HCT116 (cell line): Measurements from ENCODE around the gene NID2. TPM values are rescaled to one million over a fixed set of nuclear protein-coding genes. Genes with fewer than 3 reads are reported as not detected.

Experiments used
- ATAC-seq: fragments of 200-7000 bp; cut with Tn5 transposase; 2 replicates; pipeline ENCODE4 v1.9.1; 2020; ENCODE audit warnings: mild to moderate bottlenecking, moderate library complexity
- BruUV-seq: library from RNA; stranded (reverse); fragments of 400-500 nt; replicated peaks from 2 replicates; lab custom pipeline; 2021; lab: Mats Ljungman, UMichigan
- CTCF ChIA-PET: fragments of 300-600 bp; sonication (Branson Sonifier 250); formaldehyde crosslinking; loops from one replicate; lab custom pipeline; 2021; ENCODE audit warnings: antibody characterized with exemption; lab: Charles Lee
- POLR2A ChIA-PET: fragments of 300-600, 350-600 bp; sonication (Branson Sonifier 250); formaldehyde crosslinking; loops from one replicate; lab custom pipeline; 2021; ENCODE audit warnings: antibody characterized with exemption; lab: Charles Lee
- RAD21 ChIA-PET, 2 experiments: fragments of 300-600 bp; sonication (Branson Sonifier 250); formaldehyde crosslinking; loops; one replicate each; lab custom pipeline; 2023; ENCODE audit warnings: low total read pairs in 2 of 2; ENCODE audit not compliant: uncharacterized antibody in 2 of 2, unreplicated experiment in 2 of 2, low non-redundant PET in 1 of 2; lab: Charles Lee
- DNase-seq: peaks from one replicate; pipeline ENCODE4 v3.0.0-alpha.2; 2010; ENCODE audit warnings: low read depth, low spot score
- H2AFZ ChIP-seq: fragments of 200-600 bp; shearing (Covaris generic), sonication (generic); 2 replicates; pipeline ENCODE4 v1.6.1; 2017; ENCODE audit warnings: low read depth, mixed run types, mixed read lengths, antibody characterized with exemption, low read length; ENCODE audit not compliant: poor library complexity, severe bottlenecking
- H3K27ac ChIP-seq: 2 replicates; pipeline ENCODE4 v1.5.1; 2012; ENCODE audit warnings: low read depth, low read length
- H3K27me3 ChIP-seq: fragments of 200-600 bp; sonication (generic); 2 replicates; pipeline ENCODE4 v1.6.1; 2016; ENCODE audit warnings: mixed run types, low read length, mixed read lengths; ENCODE audit not compliant: insufficient read depth
- H3K36me3 ChIP-seq, 2 experiments: fragments of 200-500 bp in 1 of 2; fragments of 200-600 bp in 1 of 2; sonication (Bioruptor generic) in 1 of 2; sonication (generic) in 1 of 2; 2 replicates each; pipeline versions ENCODE4 v1.5.1 to v1.6.1; 2014 to 2016; ENCODE audit warnings: low read length in 2 of 2, inconsistent platforms in 1 of 2, mixed read lengths in 1 of 2, mixed run types in 1 of 2; ENCODE audit not compliant: insufficient read depth in 2 of 2, control insufficient read depth in 1 of 2
- H3K4me1 ChIP-seq, 2 experiments: fragments of 200-600 bp in 1 of 2; sonication (generic) in 1 of 2; 2 replicates each; pipeline versions ENCODE4 v1.5.1 to v1.6.1; 2012 to 2017; ENCODE audit warnings: low read length in 2 of 2, inconsistent platforms in 1 of 2, mild to moderate bottlenecking in 1 of 2, mixed read lengths in 1 of 2, mixed run types in 1 of 2, moderate library complexity in 1 of 2; ENCODE audit not compliant: insufficient read depth in 2 of 2, control insufficient read depth in 1 of 2
- H3K4me2 ChIP-seq: fragments of 200-600 bp; sonication (generic); 2 replicates; pipeline ENCODE4 v1.6.1; 2017; ENCODE audit warnings: mixed run types, low read length, mixed read lengths
- H3K4me3 ChIP-seq, 2 experiments: fragments of 200-600 bp in 1 of 2; sonication (generic) in 1 of 2; replicated peaks in 1 of 2; 2 replicates each; pipeline ENCODE4 v1.5.1; 2011 to 2016; ENCODE audit warnings: low read length in 2 of 2, control low read depth in 1 of 2, low read depth in 1 of 2, mild to moderate bottlenecking in 1 of 2, mixed read lengths in 1 of 2, mixed run types in 1 of 2
- H3K79me2 ChIP-seq: fragments of 200-600 bp; sonication (generic); 2 replicates; pipeline ENCODE4 v1.6.1; 2017; ENCODE audit warnings: mild to moderate bottlenecking, mixed run types, low read length, moderate library complexity, mixed read lengths; ENCODE audit not compliant: insufficient read depth
- H3K9ac ChIP-seq: fragments of 200-600 bp; sonication (generic); 2 replicates; pipeline ENCODE4 v1.6.1; 2016; ENCODE audit warnings: low read length, mixed read lengths
- H3K9me2 ChIP-seq: fragments of 200-600 bp; sonication (generic), shearing (Covaris generic); 2 replicates; pipeline ENCODE4 v1.6.1; 2017; ENCODE audit warnings: mixed run types, mild to moderate bottlenecking, moderate library complexity; ENCODE audit not compliant: insufficient read depth
- H3K9me3 ChIP-seq, 2 experiments: fragments of 200-500 bp in 1 of 2; fragments of 200-600 bp in 1 of 2; sonication (Bioruptor generic) in 1 of 2; sonication (generic) in 1 of 2; 2 replicates each; pipeline ENCODE4 v1.6.1; 2014 to 2017; ENCODE audit warnings: low read length in 2 of 2, mixed read lengths in 2 of 2, inconsistent platforms in 1 of 2, low read depth in 1 of 2, mild to moderate bottlenecking in 1 of 2, mixed run types in 1 of 2, moderate library complexity in 1 of 2; ENCODE audit not compliant: control insufficient read depth in 1 of 2, insufficient read depth in 1 of 2
- H4K20me1 ChIP-seq: fragments of 200-600 bp; sonication (generic), shearing (Covaris generic); 2 replicates; pipeline ENCODE4 v1.6.1; 2017; ENCODE audit warnings: mixed run types, mild to moderate bottlenecking, moderate library complexity; ENCODE audit not compliant: insufficient read depth
- CEBPB ChIP-seq: IDR thresholded peaks from 2 replicates; pipeline ENCODE4 v1.6.1; 2012; ENCODE audit warnings: low read depth
- EGR1 ChIP-seq: IDR thresholded peaks from 2 replicates; pipeline ENCODE4 v1.6.1; 2012; ENCODE audit warnings: low read depth
- ELF1 ChIP-seq: IDR thresholded peaks from 2 replicates; pipeline ENCODE4 v1.6.1; 2012; ENCODE audit warnings: low read depth, borderline replicate concordance
- EZH2 ChIP-seq: fragments of 200-600 bp; sonication (generic); IDR thresholded peaks from 2 replicates; pipeline ENCODE4 v1.6.1; 2017; ENCODE audit warnings: antibody characterized with exemption, mixed run types
- JUND ChIP-seq: IDR thresholded peaks from 2 replicates; pipeline ENCODE4 v1.6.1; 2012
- POLR2A ChIP-seq: IDR thresholded peaks from 2 replicates; pipeline ENCODE4 v1.7.0; 2011; ENCODE audit warnings: borderline replicate concordance; ENCODE audit not compliant: insufficient read depth, insufficient read length; ENCODE audit errors: extremely low read depth
- POLR2AphosphoS5 ChIP-seq: IDR thresholded peaks from 2 replicates; pipeline ENCODE4 v1.6.1; 2011; ENCODE audit warnings: mild to moderate bottlenecking, low read depth, low read length, moderate library complexity
- RAD21 ChIP-seq: IDR thresholded peaks from 2 replicates; pipeline ENCODE4 v1.6.1; 2012; ENCODE audit warnings: low read depth, mild to moderate bottlenecking
- SIN3A ChIP-seq: IDR thresholded peaks from 2 replicates; pipeline ENCODE4 v1.6.1; 2012; ENCODE audit warnings: low read depth
- SP1 ChIP-seq: IDR thresholded peaks from 2 replicates; pipeline ENCODE4 v1.6.1; 2012; ENCODE audit warnings: low read depth
- SRF ChIP-seq: IDR thresholded peaks from 2 replicates; pipeline ENCODE4 v1.6.1; 2012; ENCODE audit warnings: low read depth
- TCF7L2 ChIP-seq: IDR thresholded peaks from 2 replicates; pipeline ENCODE4 v1.7.0; 2011; ENCODE audit warnings: borderline replicate concordance, inconsistent platforms; ENCODE audit not compliant: insufficient read depth, insufficient read length; ENCODE audit errors: extremely low read depth
- YY1 ChIP-seq: IDR thresholded peaks from 2 replicates; pipeline ENCODE4 v1.6.1; 2011; ENCODE audit warnings: low read length, low read depth, moderate library complexity, mild to moderate bottlenecking; ENCODE audit not compliant: insufficient replicate concordance; ENCODE audit errors: extremely low read depth
- ZFX ChIP-seq: fragments of 450-650 bp; IDR thresholded peaks from 2 replicates; pipeline ENCODE4 v1.6.1; 2017
- ZNF274 ChIP-seq: fragments of 200-500 bp; sonication (Bioruptor generic); IDR thresholded peaks from 2 replicates; pipeline ENCODE4 v1.6.1; 2014; ENCODE audit warnings: mild to moderate bottlenecking, low read depth, low read length, inconsistent platforms
- intact Hi-C: fragments of 100-400 bp; cut with micrococcal nuclease; formaldehyde crosslinking; loops from 2 replicates; pipeline ENCODE4 v1.10.0; 2022
- total RNA-seq: library from RNA; stranded (reverse); gene quantifications from one replicate; pipeline ENCODE4 v1.2.1, GENCODE V29; 2021; ENCODE audit not compliant: unreplicated experiment
- TF ChIP-seq, protein P1 (sequence below): IDR thresholded peaks from 2 replicates; pipeline ENCODE4 v1.6.1; 2012
- TF ChIP-seq, protein P2 (sequence below): IDR thresholded peaks from 2 replicates; pipeline ENCODE4 v1.6.1; 2012
- TF ChIP-seq, protein P3 (sequence below): IDR thresholded peaks from 2 replicates; pipeline ENCODE4 v1.6.1; 2012; ENCODE audit warnings: low read depth
- TF ChIP-seq, protein P4 (sequence below): IDR thresholded peaks from 2 replicates; pipeline ENCODE4 v1.6.1; 2011; ENCODE audit warnings: mild to moderate bottlenecking, low read length, moderate library complexity; ENCODE audit not compliant: insufficient replicate concordance; ENCODE audit errors: extremely low read depth
- TF ChIP-seq, protein P5 (sequence below), 3 experiments: fragments of 200-600 bp in 1 of 3; sonication (generic) in 1 of 3; IDR thresholded peaks in 2 of 3; conservative IDR thresholded peaks in 1 of 3; 2 replicates each; pipeline ENCODE4 v1.5.1; 2012 to 2017; ENCODE audit warnings: low read depth in 2 of 3, low read length in 2 of 3, antibody characterized with exemption in 1 of 3, borderline replicate concordance in 1 of 3, control low read depth in 1 of 3, mild to moderate bottlenecking in 1 of 3, mixed read lengths in 1 of 3, mixed run types in 1 of 3, moderate library complexity in 1 of 3; ENCODE audit not compliant: insufficient read depth in 1 of 3

The NID2 gene
- total RNA-seq, 1 experiment from 2014 or later: 0.84 TPM

DNA sequence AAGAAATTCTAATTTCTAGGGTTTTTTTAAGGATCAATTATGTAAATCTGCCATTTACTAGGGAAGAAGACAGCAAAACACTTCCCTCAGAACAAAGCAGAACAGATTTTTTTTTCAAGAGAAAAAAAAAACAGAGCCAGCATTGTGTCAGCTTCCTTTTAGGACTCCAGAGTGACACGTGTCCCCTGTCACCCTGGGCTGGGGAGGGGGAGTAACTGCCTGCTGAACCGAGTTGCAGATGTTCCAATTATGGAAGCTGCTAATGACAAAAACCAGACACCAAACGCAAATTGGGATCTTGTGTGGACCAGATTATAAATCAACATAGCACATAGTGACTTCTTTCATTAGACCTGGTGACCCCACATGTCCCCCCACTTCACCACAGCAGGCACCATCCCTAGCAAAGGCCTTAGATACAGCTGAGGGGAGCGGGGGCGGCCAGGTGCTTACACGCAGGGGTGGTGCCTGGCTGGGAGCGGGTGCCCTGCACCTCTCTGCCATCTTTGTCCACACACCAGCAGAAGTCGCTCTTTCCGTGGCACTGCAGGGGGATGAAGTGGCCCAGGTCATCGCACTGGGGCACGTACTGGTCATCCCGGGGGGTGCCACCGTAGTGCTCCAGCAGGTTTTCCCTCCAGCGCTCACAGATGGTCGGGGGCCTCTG, 54.1 kb downstream of the NID2 start:
- ChIA-PET CTCF (interaction anchor here (0.7 to 1.3 kb wide), 5 partner anchors 10 to 36 kb away, joined by 3 to 7 read pairs (median 3); no protein-coding TSS in a partner anchor), POLR2A (no interaction called here)
- intact Hi-C loops: no loop called here
- TF ChIP-seq, protein P1, sequence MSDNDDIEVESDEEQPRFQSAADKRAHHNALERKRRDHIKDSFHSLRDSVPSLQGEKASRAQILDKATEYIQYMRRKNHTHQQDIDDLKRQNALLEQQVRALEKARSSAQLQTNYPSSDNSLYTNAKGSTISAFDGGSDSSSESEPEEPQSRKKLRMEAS: no peak
- TF ChIP-seq JUND (no peak), EGR1 (no peak), POLR2AphosphoS5 (no peak), SIN3A (no peak), EZH2 (no peak), POLR2A (no peak), YY1 (no peak), CEBPB (no peak), ZNF274 (no peak), TCF7L2 (no peak), ZFX (no peak), SP1 (no peak), SRF (no peak), ELF1 (no peak), RAD21 (no peak)
- TF ChIP-seq, protein P2, sequence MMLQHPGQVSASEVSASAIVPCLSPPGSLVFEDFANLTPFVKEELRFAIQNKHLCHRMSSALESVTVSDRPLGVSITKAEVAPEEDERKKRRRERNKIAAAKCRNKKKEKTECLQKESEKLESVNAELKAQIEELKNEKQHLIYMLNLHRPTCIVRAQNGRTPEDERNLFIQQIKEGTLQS: no peak
- TF ChIP-seq, protein P3, sequence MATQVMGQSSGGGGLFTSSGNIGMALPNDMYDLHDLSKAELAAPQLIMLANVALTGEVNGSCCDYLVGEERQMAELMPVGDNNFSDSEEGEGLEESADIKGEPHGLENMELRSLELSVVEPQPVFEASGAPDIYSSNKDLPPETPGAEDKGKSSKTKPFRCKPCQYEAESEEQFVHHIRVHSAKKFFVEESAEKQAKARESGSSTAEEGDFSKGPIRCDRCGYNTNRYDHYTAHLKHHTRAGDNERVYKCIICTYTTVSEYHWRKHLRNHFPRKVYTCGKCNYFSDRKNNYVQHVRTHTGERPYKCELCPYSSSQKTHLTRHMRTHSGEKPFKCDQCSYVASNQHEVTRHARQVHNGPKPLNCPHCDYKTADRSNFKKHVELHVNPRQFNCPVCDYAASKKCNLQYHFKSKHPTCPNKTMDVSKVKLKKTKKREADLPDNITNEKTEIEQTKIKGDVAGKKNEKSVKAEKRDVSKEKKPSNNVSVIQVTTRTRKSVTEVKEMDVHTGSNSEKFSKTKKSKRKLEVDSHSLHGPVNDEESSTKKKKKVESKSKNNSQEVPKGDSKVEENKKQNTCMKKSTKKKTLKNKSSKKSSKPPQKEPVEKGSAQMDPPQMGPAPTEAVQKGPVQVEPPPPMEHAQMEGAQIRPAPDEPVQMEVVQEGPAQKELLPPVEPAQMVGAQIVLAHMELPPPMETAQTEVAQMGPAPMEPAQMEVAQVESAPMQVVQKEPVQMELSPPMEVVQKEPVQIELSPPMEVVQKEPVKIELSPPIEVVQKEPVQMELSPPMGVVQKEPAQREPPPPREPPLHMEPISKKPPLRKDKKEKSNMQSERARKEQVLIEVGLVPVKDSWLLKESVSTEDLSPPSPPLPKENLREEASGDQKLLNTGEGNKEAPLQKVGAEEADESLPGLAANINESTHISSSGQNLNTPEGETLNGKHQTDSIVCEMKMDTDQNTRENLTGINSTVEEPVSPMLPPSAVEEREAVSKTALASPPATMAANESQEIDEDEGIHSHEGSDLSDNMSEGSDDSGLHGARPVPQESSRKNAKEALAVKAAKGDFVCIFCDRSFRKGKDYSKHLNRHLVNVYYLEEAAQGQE: no peak
- TF ChIP-seq, protein P4, sequence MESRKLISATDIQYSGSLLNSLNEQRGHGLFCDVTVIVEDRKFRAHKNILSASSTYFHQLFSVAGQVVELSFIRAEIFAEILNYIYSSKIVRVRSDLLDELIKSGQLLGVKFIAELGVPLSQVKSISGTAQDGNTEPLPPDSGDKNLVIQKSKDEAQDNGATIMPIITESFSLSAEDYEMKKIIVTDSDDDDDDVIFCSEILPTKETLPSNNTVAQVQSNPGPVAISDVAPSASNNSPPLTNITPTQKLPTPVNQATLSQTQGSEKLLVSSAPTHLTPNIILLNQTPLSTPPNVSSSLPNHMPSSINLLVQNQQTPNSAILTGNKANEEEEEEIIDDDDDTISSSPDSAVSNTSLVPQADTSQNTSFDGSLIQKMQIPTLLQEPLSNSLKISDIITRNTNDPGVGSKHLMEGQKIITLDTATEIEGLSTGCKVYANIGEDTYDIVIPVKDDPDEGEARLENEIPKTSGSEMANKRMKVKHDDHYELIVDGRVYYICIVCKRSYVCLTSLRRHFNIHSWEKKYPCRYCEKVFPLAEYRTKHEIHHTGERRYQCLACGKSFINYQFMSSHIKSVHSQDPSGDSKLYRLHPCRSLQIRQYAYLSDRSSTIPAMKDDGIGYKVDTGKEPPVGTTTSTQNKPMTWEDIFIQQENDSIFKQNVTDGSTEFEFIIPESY: no peak
- TF ChIP-seq, protein P5, sequence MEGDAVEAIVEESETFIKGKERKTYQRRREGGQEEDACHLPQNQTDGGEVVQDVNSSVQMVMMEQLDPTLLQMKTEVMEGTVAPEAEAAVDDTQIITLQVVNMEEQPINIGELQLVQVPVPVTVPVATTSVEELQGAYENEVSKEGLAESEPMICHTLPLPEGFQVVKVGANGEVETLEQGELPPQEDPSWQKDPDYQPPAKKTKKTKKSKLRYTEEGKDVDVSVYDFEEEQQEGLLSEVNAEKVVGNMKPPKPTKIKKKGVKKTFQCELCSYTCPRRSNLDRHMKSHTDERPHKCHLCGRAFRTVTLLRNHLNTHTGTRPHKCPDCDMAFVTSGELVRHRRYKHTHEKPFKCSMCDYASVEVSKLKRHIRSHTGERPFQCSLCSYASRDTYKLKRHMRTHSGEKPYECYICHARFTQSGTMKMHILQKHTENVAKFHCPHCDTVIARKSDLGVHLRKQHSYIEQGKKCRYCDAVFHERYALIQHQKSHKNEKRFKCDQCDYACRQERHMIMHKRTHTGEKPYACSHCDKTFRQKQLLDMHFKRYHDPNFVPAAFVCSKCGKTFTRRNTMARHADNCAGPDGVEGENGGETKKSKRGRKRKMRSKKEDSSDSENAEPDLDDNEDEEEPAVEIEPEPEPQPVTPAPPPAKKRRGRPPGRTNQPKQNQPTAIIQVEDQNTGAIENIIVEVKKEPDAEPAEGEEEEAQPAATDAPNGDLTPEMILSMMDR (IDR thresholded peaks at IDR 0.05 in 2 of 3, conservative IDR thresholded peaks at IDR 0.05 in 1 of 3; ENCODE audit: borderline replicate concordance in 1 of 3, insufficient read depth in 1 of 3, low read depth in 2 of 3, low read length in 2 of 3): no peak
- TF ChIP-seq, all 23 proteins: peak for 0
- Histone ChIP-seq H3K79me2 (no peaks in the 10 kb centered on the region), H3K36me3 (peaks cover 6 to 22% of the 10 kb centered on the region in 2 experiments; a peak in 3 of 4 replicates), H3K9ac (no peak overlapping the region), H2AFZ (no peak overlapping the region), H4K20me1 (no peaks in the 10 kb centered on the region), H3K27me3 (peaks cover 6% of the 10 kb centered on the region; the same call in 1 of the 2 replicates), H3K4me2 (no peak overlapping the region), H3K4me3 (no peak overlapping the region), H3K4me1 (no peaks in the 10 kb centered on the region), H3K9me3 (no peaks in the 10 kb centered on the region), H3K9me2 (no peaks in the 10 kb centered on the region), H3K27ac (no peak overlapping the region)
- ATAC-seq (no peak), DNase-seq (no peak)
- RAD21 ChIA-PET: interaction anchor here in 1 of 2 experiments (1.1 kb wide), 1 partner anchor 72 kb away, joined by 5 read pairs; no protein-coding TSS in a partner anchor
- BruUV-seq: no TSS peak
